SJSA1 (cell line): ENCODE results near the gene BTBD17. TPM values are rescaled to one million over a fixed set of nuclear protein-coding genes. Genes with fewer than 3 reads are reported as not detected.

ENCODE experiments used
- DNase-seq, 2 experiments: peaks; one replicate each; pipeline ENCODE4 v3.0.0-alpha.2; 2015 to 2020; ENCODE audit warnings: low spot score in 2 of 2, low read depth in 1 of 2
- H3K27ac ChIP-seq: fragments of 250-450 bp; sonication (Bioruptor Pico); 2 replicates; pipeline ENCODE4 v1.5.1; 2020; ENCODE audit warnings: mild to moderate bottlenecking, moderate library complexity
- H3K27me3 ChIP-seq: fragments of 250-450 bp; sonication (Bioruptor Pico); replicated peaks from 2 replicates; pipeline ENCODE4 v1.5.1; 2020; ENCODE audit warnings: mild to moderate bottlenecking, moderate library complexity
- H3K36me3 ChIP-seq: fragments of 250-450 bp; sonication (Bioruptor Pico); 2 replicates; pipeline ENCODE4 v1.5.1; 2020; ENCODE audit warnings: mild to moderate bottlenecking
- H3K4me1 ChIP-seq: fragments of 250-450 bp; sonication (Bioruptor Pico); replicated peaks from 2 replicates; pipeline ENCODE4 v1.6.1; 2021; ENCODE audit warnings: mild to moderate bottlenecking
- H3K4me3 ChIP-seq: fragments of 250-450 bp; sonication (Bioruptor Pico); 2 replicates; pipeline ENCODE4 v1.5.1; 2020; ENCODE audit warnings: mild to moderate bottlenecking
- H3K9me3 ChIP-seq: fragments of 250-450 bp; sonication (Bioruptor Pico); replicated peaks from 2 replicates; pipeline ENCODE4 v1.5.1; 2020; ENCODE audit warnings: mild to moderate bottlenecking
- total RNA-seq: library from RNA; depleted of rRNA; stranded (reverse); fragments of >200 nt; shearing (Covaris generic); gene quantifications from 2 replicates; pipeline ENCODE4 v1.2.3, GENCODE V29; 2014

BTBD17 gene
- total RNA-seq, 1 experiment from 2014 or later, result not detected

- H3K4me1 ChIP-seq, result no peaks in the 10 kb centered on the region
- H3K36me3 ChIP-seq, result no peaks in the 10 kb centered on the region
- no peak for DNase-seq
- H3K27me3 ChIP-seq, result peaks cover 68% of the 10 kb centered on the region
- H3K27ac ChIP-seq, result no peak overlapping the region
- no peak overlapping the region for H3K4me3 ChIP-seq
- H3K9me3 ChIP-seq, result no peaks in the 10 kb centered on the region
These were observed 29.5 kb downstream of the BTBD17 start for GRCh38 chr17:74332017-74332650.

- H3K4me3 ChIP-seq, result no peak overlapping the region
- peaks cover 5% of the 10 kb centered on the region for H3K9me3 ChIP-seq
- no peak for DNase-seq
- peaks cover 70% of the 10 kb centered on the region for H3K27me3 ChIP-seq
- H3K27ac ChIP-seq, result no peak overlapping the region
- no peaks in the 10 kb centered on the region for H3K36me3 ChIP-seq
- H3K4me1 ChIP-seq, result peaks cover 8% of the 10 kb centered on the region
These were observed 31.2 kb downstream of the BTBD17 start for GRCh38 chr17:74330446-74330845.

GRCh38 chr17:74329378-74329777, 32.3 kb downstream of the BTBD17 start:
- Histone ChIP-seq H3K27me3 (peaks cover 73% of the 10 kb centered on the region), H3K36me3 (no peaks in the 10 kb centered on the region), H3K4me1 (peaks cover 8% of the 10 kb centered on the region), H3K27ac (no peak overlapping the region), H3K4me3 (no peak overlapping the region), H3K9me3 (peaks cover 5% of the 10 kb centered on the region)
- DNase-seq, result no peak

GRCh38 chr17:74328487-74328886, 33.2 kb downstream of the BTBD17 start:
- H3K4me3 ChIP-seq, result no peak overlapping the region
- peaks cover 5% of the 10 kb centered on the region for H3K9me3 ChIP-seq
- no peaks in the 10 kb centered on the region for H3K36me3 ChIP-seq
- peaks cover 75% of the 10 kb centered on the region for H3K27me3 ChIP-seq
- DNase-seq, result no peak
- H3K4me1 ChIP-seq, result peaks cover 8% of the 10 kb centered on the region
- H3K27ac ChIP-seq, result no peak overlapping the region

- Histone ChIP-seq H3K4me1 (peaks cover 8% of the 10 kb centered on the region), H3K27me3 (peaks cover 69% of the 10 kb centered on the region), H3K36me3 (no peaks in the 10 kb centered on the region), H3K27ac (no peak overlapping the region), H3K9me3 (peaks cover 5% of the 10 kb centered on the region), H3K4me3 (no peak overlapping the region)
- DNase-seq, result no peak
These were observed 35.2 kb downstream of the BTBD17 start for GRCh38 chr17:74326506-74326905.

- no peak within 1 kb of the TSS for H3K27ac ChIP-seq
- H3K4me1 ChIP-seq, result peaks cover 8% of the 10 kb centered on the region
- H3K27me3 ChIP-seq, result peaks cover 72% of the 10 kb centered on the region
- H3K9me3 ChIP-seq, result peaks cover 5% of the 10 kb centered on the region
- no peak for DNase-seq
- H3K4me3 ChIP-seq, result no peak within 1 kb of the TSS
- no peaks in the 10 kb centered on the region for H3K36me3 ChIP-seq
These were observed 35.8 kb downstream of the BTBD17 start, which contains the start of gene KIF19 for GRCh38 chr17:74325743-74326379. Gene KIF19 (plus strand): TSS chr17:74326226. CDS start chr17:74326350, 124 bp downstream.

- no peak for DNase-seq
- peaks cover 8% of the 10 kb centered on the region for H3K4me1 ChIP-seq
- no peak overlapping the region for H3K27ac ChIP-seq
These were observed 36.3 kb downstream of the BTBD17 start for GRCh38 chr17:74325376-74325742.

GRCh38 chr17:74324521-74324920, 37.1 kb downstream of the BTBD17 start:
- Histone ChIP-seq H3K27me3 (peaks cover 75% of the 10 kb centered on the region), H3K27ac (no peak overlapping the region), H3K4me1 (peaks cover 8% of the 10 kb centered on the region), H3K9me3 (peaks cover 5% of the 10 kb centered on the region), H3K36me3 (no peaks in the 10 kb centered on the region), H3K4me3 (no peak overlapping the region)
- DNase-seq, result no peak

More at GRCh38 chr17:74325376-74325742, 36.3 kb downstream of the BTBD17 start:
- no peak overlapping the region for H3K4me3 ChIP-seq
- peaks cover 76% of the 10 kb centered on the region for H3K27me3 ChIP-seq
- H3K36me3 ChIP-seq, result no peaks in the 10 kb centered on the region
- H3K9me3 ChIP-seq, result peaks cover 5% of the 10 kb centered on the region

GRCh38 chr17:74318391-74318790, 43.3 kb downstream of the BTBD17 start:
- H3K36me3 ChIP-seq, result no peaks in the 10 kb centered on the region
- H3K27me3 ChIP-seq, result peaks cover 33% of the 10 kb centered on the region
- H3K27ac ChIP-seq, result no peak overlapping the region
- no peak for DNase-seq
- H3K9me3 ChIP-seq, result no peaks in the 10 kb centered on the region; the same call in 1 of the 2 replicates
- H3K4me3 ChIP-seq, result no peak overlapping the region
- H3K4me1 ChIP-seq, result no peaks in the 10 kb centered on the region

- DNase-seq, result no peak
- H3K27me3 ChIP-seq, result peaks cover 36% of the 10 kb centered on the region
- H3K9me3 ChIP-seq, result peaks cover 8% of the 10 kb centered on the region; the same call in 1 of the 2 replicates
- no peak overlapping the region for H3K27ac ChIP-seq
- no peaks in the 10 kb centered on the region for H3K4me1 ChIP-seq
- H3K36me3 ChIP-seq, result no peaks in the 10 kb centered on the region
- no peak overlapping the region for H3K4me3 ChIP-seq
These were observed 44.6 kb downstream of the BTBD17 start for GRCh38 chr17:74317071-74317470.

- H3K27me3 ChIP-seq, result peaks cover 29% of the 10 kb centered on the region
- DNase-seq, result no peak
- H3K4me1 ChIP-seq, result no peaks in the 10 kb centered on the region
- no peaks in the 10 kb centered on the region for H3K36me3 ChIP-seq
- H3K4me3 ChIP-seq, result no peak overlapping the region
- H3K9me3 ChIP-seq, result peaks cover 8% of the 10 kb centered on the region; the same call in 1 of the 2 replicates
- no peak overlapping the region for H3K27ac ChIP-seq
These were observed 45.4 kb downstream of the BTBD17 start for GRCh38 chr17:74316220-74316619.

GRCh38 chr17:74314877-74315276, 46.8 kb downstream of the BTBD17 start:
- Histone ChIP-seq H3K27ac (no peak overlapping the region), H3K4me3 (no peak overlapping the region), H3K4me1 (no peaks in the 10 kb centered on the region), H3K36me3 (no peaks in the 10 kb centered on the region), H3K9me3 (peaks cover 8% of the 10 kb centered on the region; the same call in 1 of the 2 replicates), H3K27me3 (peaks cover 17% of the 10 kb centered on the region)
- DNase-seq, result no peak

- peaks cover 32% of the 10 kb centered on the region for H3K27me3 ChIP-seq
- peaks cover 8% of the 10 kb centered on the region; the same call in 1 of the 2 replicates for H3K9me3 ChIP-seq
- no peak overlapping the region for H3K4me3 ChIP-seq
- no peak overlapping the region for H3K27ac ChIP-seq
- no peaks in the 10 kb centered on the region for H3K36me3 ChIP-seq
- no peak for DNase-seq
- 0 out of 2 replicates have a peak, but pooled peaks cover 3% of the 10 kb centered on the region for H3K4me1 ChIP-seq
These were observed 51.8 kb downstream of the BTBD17 start for GRCh38 chr17:74309902-74310301.

- Histone ChIP-seq H3K4me3 (no peak overlapping the region), H3K27me3 (peaks cover 32% of the 10 kb centered on the region), H3K9me3 (peaks cover 6% of the 10 kb centered on the region; the same call in 1 of the 2 replicates), H3K4me1 (0 out of 2 replicates have a peak, but pooled peaks cover 3% of the 10 kb centered on the region), H3K27ac (no peak overlapping the region), H3K36me3 (no peaks in the 10 kb centered on the region)
- DNase-seq, result no peak
These were observed 53.5 kb downstream of the BTBD17 start for GRCh38 chr17:74307984-74308773.
